ENCODE results near the gene ATXN2. TPM values are rescaled to one million over a fixed set of nuclear protein-coding genes. Genes with fewer than 3 reads are reported as not detected.

Gene ATXN2
- total and polyA plus RNA-seq, 2 of the 4 experiments (the other 2 are of a cell fraction), result 12.4 to 66.5 TPM

DNA sequence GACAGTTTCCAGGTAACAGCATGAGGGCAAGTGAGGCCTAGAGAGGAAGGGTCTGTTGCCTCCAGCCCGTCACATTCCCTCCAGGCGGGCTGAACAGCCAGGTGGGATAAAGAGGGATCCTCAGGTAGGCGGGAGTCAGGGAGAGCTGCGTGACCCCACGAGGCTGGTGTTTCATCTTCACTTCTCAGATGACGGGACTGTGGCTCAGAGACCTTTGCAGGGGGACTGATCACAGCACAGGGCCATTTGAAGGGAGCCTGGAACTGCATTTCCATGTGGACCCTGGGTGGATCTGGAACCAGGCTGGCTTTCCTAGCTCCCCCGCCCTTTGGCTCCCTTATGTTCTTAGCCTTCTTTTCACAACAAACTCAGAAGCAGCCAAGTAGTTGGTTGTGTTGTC is 156.0 kb downstream of the ATXN2 start:
- Histone ChIP-seq H3K36me3 (ENCODE audit: control insufficient read depth, insufficient read depth, low read length) (peaks cover 52% of the 10 kb centered on the region), H3K4ac (ENCODE audit: low read depth, low read length) (no peak overlapping the region), H3K27me3 (ENCODE audit: control insufficient read depth, insufficient read depth, low read length) (no peaks in the 10 kb centered on the region), H2BK5ac (ENCODE audit: low read depth, low read length, poor library complexity, severe bottlenecking) (no peak overlapping the region), H4K20me1 (ENCODE audit: insufficient read depth, low read length) (peaks cover 78% of the 10 kb centered on the region), H4K91ac (ENCODE audit: insufficient read depth, low read depth, low read length) (no peak overlapping the region), H2AK5ac (ENCODE audit: low read depth, low read length) (no peak overlapping the region), H3K9ac (ENCODE audit: low read depth, low read length) (no peak overlapping the region), H3K9me3 (ENCODE audit: control insufficient read depth, insufficient read depth, low read length) (no peaks in the 10 kb centered on the region), H4K8ac (ENCODE audit: low read depth in 2 of 2, low read length in 2 of 2) (peak overlapping the region in 1 of 2 experiments; percentile 37; a peak in 1 of 4 replicates), H2BK15ac (ENCODE audit: low read depth, low read length) (no peak overlapping the region), H2AK9ac (replicated peaks; ENCODE audit: low read depth, low read length, poor library complexity) (peak overlapping the region; percentile 2), H3K56ac (ENCODE audit: extremely low read depth, insufficient read depth, low read length) (no peak overlapping the region), H3K4me3 (ENCODE audit: insufficient read depth, low read depth, low read length) (no peak overlapping the region), H3K4me1 (ENCODE audit: control insufficient read depth, insufficient read depth, low read length) (peaks cover 22% of the 10 kb centered on the region), H3K79me1 (ENCODE audit: low read depth in 1 of 2, low read length in 2 of 2) (peaks cover 16 to 85% of the 10 kb centered on the region in 2 experiments; a peak in 3 of 4 replicates), H3K23ac (ENCODE audit: low read depth, low read length) (no peak overlapping the region), H2BK20ac (ENCODE audit: low read depth, low read length) (no peak overlapping the region), H3K18ac (ENCODE audit: low read depth, low read length) (no peak overlapping the region), H4K5ac (ENCODE audit: low read depth, low read length) (no peak overlapping the region), H3K27ac (ENCODE audit: insufficient read depth, low read length) (peak overlapping the region; percentile 2; the same call in 1 of the 2 replicates), H3K9me1 (ENCODE audit: insufficient read depth, low read length) (peaks cover 22% of the 10 kb centered on the region), H3K4me2 (ENCODE audit: low read depth, low read length) (no peak overlapping the region), H3K14ac (replicated peaks; ENCODE audit: low read depth, low read length) (no peak overlapping the region), H2BK120ac (ENCODE audit: low read depth, low read length) (no peak overlapping the region), H2AFZ (replicated peaks; ENCODE audit: low read length, poor library complexity) (peak overlapping the region; percentile 16)
- dilution Hi-C loops (cut with HindIII; ENCODE audit: low sequenced_read_pairs, unreplicated experiment), result no loop called here
- WGBS, 2 experiments (ENCODE audit: extremely low coverage in 2 of 2, insufficient read length in 1 of 2), result 90% methylated on average over 4 of the region's 7 CpGs; no CpG with 5 or more reads in 1 of the 2 experiments
- intact Hi-C loops (cut with micrococcal nuclease), result no loop called here
- TF ChIP-seq RCOR1 (IDR thresholded peaks at IDR 0.05; ENCODE audit: insufficient replicate concordance, low read length), result no peak
- TF ChIP-seq, protein P1, sequence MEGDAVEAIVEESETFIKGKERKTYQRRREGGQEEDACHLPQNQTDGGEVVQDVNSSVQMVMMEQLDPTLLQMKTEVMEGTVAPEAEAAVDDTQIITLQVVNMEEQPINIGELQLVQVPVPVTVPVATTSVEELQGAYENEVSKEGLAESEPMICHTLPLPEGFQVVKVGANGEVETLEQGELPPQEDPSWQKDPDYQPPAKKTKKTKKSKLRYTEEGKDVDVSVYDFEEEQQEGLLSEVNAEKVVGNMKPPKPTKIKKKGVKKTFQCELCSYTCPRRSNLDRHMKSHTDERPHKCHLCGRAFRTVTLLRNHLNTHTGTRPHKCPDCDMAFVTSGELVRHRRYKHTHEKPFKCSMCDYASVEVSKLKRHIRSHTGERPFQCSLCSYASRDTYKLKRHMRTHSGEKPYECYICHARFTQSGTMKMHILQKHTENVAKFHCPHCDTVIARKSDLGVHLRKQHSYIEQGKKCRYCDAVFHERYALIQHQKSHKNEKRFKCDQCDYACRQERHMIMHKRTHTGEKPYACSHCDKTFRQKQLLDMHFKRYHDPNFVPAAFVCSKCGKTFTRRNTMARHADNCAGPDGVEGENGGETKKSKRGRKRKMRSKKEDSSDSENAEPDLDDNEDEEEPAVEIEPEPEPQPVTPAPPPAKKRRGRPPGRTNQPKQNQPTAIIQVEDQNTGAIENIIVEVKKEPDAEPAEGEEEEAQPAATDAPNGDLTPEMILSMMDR (conservative IDR thresholded peaks at IDR 0.05; ENCODE audit: low read depth, low read length), result no peak
- no peak for TF ChIP-seq MAZ (IDR thresholded peaks at IDR 0.05; ENCODE audit: borderline replicate concordance, low read depth, low read length)
- TF ChIP-seq SMC3 (IDR thresholded peaks at IDR 0.05; ENCODE audit: low read depth, low read length), result no peak
- no peak for TF ChIP-seq CEBPB (IDR thresholded peaks at IDR 0.05; ENCODE audit: low read depth, low read length)
- TF ChIP-seq MAFK (IDR thresholded peaks at IDR 0.05; ENCODE audit: low read depth, low read length), result no peak
- no peak for TF ChIP-seq RFX5 (IDR thresholded peaks at IDR 0.05; ENCODE audit: low read depth, low read length)
- no peak for TF ChIP-seq POLR2A (IDR thresholded peaks at IDR 0.05; ENCODE audit: low read depth, low read length)
- no peak for TF ChIP-seq BHLHE40 (IDR thresholded peaks at IDR 0.05; ENCODE audit: low read depth, low read length)
- no peak for TF ChIP-seq NFE2L2 (IDR thresholded peaks at IDR 0.05; ENCODE audit: low read depth, low read length)
- DNase-seq, result no peak
- no peak for ATAC-seq (ENCODE audit: low read depth)
- ChIA-PET CTCF (interaction anchor here (2.0 kb wide), 1 partner anchor 46 kb away, joined by 10 read pairs; no protein-coding TSS in a partner anchor), POLR2A (ENCODE audit: unreplicated experiment) (interaction anchor here (0.5 kb wide), 1 partner anchor 27 kb away, joined by 10 read pairs; no protein-coding TSS in a partner anchor)
- in situ Hi-C loops (cut with MboI; ENCODE audit: low sequenced_read_pairs), result no loop called here
- BruUV-seq (replicated peaks), result no TSS peak
